Common myeloid progenitor, CD34-positive (primary cell): Measurements from ENCODE around the gene PPP4R3A.
A peak's percentile ranks its signal among the peaks of the same experiment; 100 is the strongest.
"Not testable (repeated sequence)": the region's sequence is repeated elsewhere in the genome, so short reads cannot be mapped to it uniquely, and the experiment has no call there.

Source experiments
- CTCF ChIA-PET: fragments of 350-600 bp; sonication (Branson Sonifier 250); formaldehyde crosslinking; loops from one replicate; lab custom pipeline; 2021; ENCODE audit warnings: antibody characterized with exemption; lab: Charles Lee
- POLR2A ChIA-PET: fragments of 350-600 bp; sonication (Branson Sonifier 250); formaldehyde crosslinking; loops from one replicate; lab custom pipeline; 2021; ENCODE audit warnings: antibody characterized with exemption; lab: Charles Lee
- DNase-seq, 3 donors: peaks; one replicate each; pipeline versions ENCODE4 v3.0.0 to v3.0.0-alpha.2; 2013
- H3K27ac ChIP-seq, 2 experiments: 1 replicate in 1 of 2; 2 replicates in 1 of 2; pipeline ENCODE4 v1.7.0; 2013; ENCODE audit warnings: inconsistent platforms in 2 of 2, low read length in 2 of 2, mild to moderate bottlenecking in 2 of 2, low read depth in 1 of 2, moderate library complexity in 1 of 2; ENCODE audit not compliant: severe bottlenecking in 2 of 2, insufficient read depth in 1 of 2, poor library complexity in 1 of 2
- H3K27me3 ChIP-seq, 5 experiments: replicated peaks in 2 of 5; 1 replicate in 3 of 5; 2 replicates in 2 of 5; pipeline versions ENCODE4 v1.6.1 to v1.7.0; 2013; ENCODE audit warnings: low read length in 4 of 5, mild to moderate bottlenecking in 2 of 5, moderate library complexity in 2 of 5, inconsistent platforms in 1 of 5; ENCODE audit not compliant: insufficient read depth in 5 of 5, control insufficient read depth in 4 of 5
- H3K36me3 ChIP-seq, 4 experiments: 1 replicate in 2 of 4; 2 replicates in 2 of 4; pipeline versions ENCODE4 v1.6.1 to v1.7.0; 2013; ENCODE audit warnings: low read length in 3 of 4, control low read depth in 1 of 4, mild to moderate bottlenecking in 1 of 4; ENCODE audit not compliant: control insufficient read depth in 4 of 4, insufficient read depth in 4 of 4
- H3K4me1 ChIP-seq, 4 experiments: 1 replicate in 3 of 4; 2 replicates in 1 of 4; pipeline versions ENCODE4 v1.6.1 to v1.7.1; 2013; ENCODE audit warnings: low read length in 3 of 4, mild to moderate bottlenecking in 3 of 4, control low read depth in 1 of 4, inconsistent platforms in 1 of 4, moderate library complexity in 1 of 4; ENCODE audit not compliant: control insufficient read depth in 4 of 4, insufficient read depth in 4 of 4; ENCODE audit errors: control extremely low read depth in 1 of 4
- H3K4me3 ChIP-seq, 7 experiments: 1 replicate in 4 of 7; 2 replicates in 3 of 7; pipeline versions ENCODE4 v1.5.1 to v1.7.0; 2013; ENCODE audit warnings: mild to moderate bottlenecking in 7 of 7, low read length in 6 of 7, moderate library complexity in 6 of 7, inconsistent platforms in 2 of 7, low read depth in 2 of 7, control low read depth in 1 of 7; ENCODE audit not compliant: insufficient read depth in 4 of 7, control insufficient read depth in 1 of 7; ENCODE audit errors: extremely low read depth in 1 of 7
- H3K9me3 ChIP-seq, 5 experiments: 1 replicate in 4 of 5; 2 replicates in 1 of 5; pipeline versions ENCODE4 v1.6.1 to v1.7.1; 2013; ENCODE audit warnings: low read length in 4 of 5, mild to moderate bottlenecking in 2 of 5, inconsistent platforms in 1 of 5, low read depth in 1 of 5, moderate library complexity in 1 of 5; ENCODE audit not compliant: control insufficient read depth in 4 of 5, insufficient read depth in 2 of 5; ENCODE audit errors: control extremely low read depth in 1 of 5
- WGBS: methylation state at CpG from one replicate; pipeline ENCODE4 v1.1.5; 2013; ENCODE audit not compliant: insufficient coverage; 5-methylcytosine and 5-hydroxymethylcytosine counted together

PPP4R3A gene

DNA sequence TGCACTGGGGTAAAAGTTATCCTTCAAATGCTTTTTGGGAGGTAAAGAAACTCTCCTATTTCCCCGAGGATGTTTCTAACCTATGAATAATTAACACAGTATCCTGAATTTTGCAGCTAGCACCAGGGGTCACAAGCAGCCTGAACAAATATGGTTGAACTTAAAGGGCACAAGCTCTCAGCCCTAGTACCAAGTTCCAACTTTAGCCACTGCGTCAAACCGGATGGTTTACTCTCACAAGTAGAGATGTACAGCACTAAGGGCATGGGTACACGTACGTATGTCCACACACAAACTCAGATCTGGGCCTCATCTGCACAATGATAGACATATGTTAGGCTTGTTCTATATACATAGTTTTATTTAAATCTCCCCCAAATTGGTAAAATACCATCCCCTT lies 97.2 kb downstream of the PPP4R3A start:
- POLR2A ChIA-PET: no interaction called here
- CTCF ChIA-PET: interaction anchor here (1.0 to 17.7 kb wide), 3 partner anchors 12 to 91 kb away, joined by 3 to 268 read pairs (median 3); no protein-coding TSS in a partner anchor
- DNase-seq: no peak
- no peaks in the 10 kb centered on the region for H3K27me3 ChIP-seq
- H3K4me1 ChIP-seq: peaks cover 10 to 60% (median 44%) of the 10 kb centered on the region in 4 experiments
- H3K27ac ChIP-seq: no peak overlapping the region
- no peak overlapping the region for H3K4me3 ChIP-seq
- H3K9me3 ChIP-seq: no peaks in the 10 kb centered on the region
- 100% methylated on average over 2 of the region's 5 CpGs for WGBS
- H3K36me3 ChIP-seq: peaks cover 4 to 45% (median 21%) of the 10 kb centered on the region in 4 experiments

DNA sequence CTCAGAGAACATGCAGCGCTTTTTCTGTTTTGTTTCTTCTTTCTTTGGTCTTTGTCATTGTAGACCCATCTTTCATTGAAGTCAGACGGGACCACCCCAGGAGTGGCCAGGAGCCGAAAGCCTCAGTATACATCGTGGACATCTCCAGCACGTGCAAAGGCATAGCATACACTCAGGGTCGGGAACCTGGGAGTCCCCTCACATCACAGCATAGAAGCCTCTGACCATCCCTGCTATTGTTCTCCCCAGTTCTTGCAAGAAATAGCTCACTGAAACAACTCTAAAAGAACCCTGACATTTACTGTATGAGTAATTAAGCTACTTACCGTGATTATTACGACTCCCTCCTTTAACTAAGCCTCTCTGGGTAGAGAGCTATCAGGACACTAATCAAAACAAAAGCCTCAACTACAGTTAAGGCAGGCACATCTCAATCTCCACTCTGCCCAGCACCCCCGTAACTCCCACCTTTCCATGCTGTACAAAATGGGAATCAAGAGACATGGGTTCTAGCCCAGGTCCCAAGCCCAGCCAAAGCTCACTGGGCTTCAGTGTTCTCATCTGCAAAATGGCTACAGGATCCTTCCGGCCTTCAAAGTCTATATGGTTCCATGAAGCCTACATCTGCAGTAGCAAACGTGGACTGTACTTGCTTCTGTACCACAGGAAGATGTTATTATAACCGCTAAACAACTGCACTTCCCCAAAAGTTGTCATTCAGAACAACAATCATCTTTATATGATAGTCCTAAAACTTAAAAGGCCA lies 99.2 kb downstream of the PPP4R3A start:
- Histone ChIP-seq H3K4me1 (peaks cover 10 to 50% (median 33%) of the 10 kb centered on the region in 4 experiments), H3K27me3 (no peaks in the 10 kb centered on the region), H3K36me3 (peaks cover 4 to 63% (median 36%) of the 10 kb centered on the region in 4 experiments), H3K9me3 (no peaks in the 10 kb centered on the region), H3K4me3 (peak overlapping the region in 2 of 7 experiments; percentile 2 to 48), H3K27ac (peak overlapping the region in 1 of 2 experiments; percentile 27)
- CTCF ChIA-PET: interaction anchor here (0.7 to 1.3 kb wide), 4 partner anchors 50 to 127 kb away, joined by 3 to 4 read pairs (median 4); no protein-coding TSS in a partner anchor
- peak in 2 of 3 donors; percentile 56 to 62 for DNase-seq
- POLR2A ChIA-PET: no interaction called here
- WGBS: 72% methylated on average over 10 of the region's 12 CpGs

DNA sequence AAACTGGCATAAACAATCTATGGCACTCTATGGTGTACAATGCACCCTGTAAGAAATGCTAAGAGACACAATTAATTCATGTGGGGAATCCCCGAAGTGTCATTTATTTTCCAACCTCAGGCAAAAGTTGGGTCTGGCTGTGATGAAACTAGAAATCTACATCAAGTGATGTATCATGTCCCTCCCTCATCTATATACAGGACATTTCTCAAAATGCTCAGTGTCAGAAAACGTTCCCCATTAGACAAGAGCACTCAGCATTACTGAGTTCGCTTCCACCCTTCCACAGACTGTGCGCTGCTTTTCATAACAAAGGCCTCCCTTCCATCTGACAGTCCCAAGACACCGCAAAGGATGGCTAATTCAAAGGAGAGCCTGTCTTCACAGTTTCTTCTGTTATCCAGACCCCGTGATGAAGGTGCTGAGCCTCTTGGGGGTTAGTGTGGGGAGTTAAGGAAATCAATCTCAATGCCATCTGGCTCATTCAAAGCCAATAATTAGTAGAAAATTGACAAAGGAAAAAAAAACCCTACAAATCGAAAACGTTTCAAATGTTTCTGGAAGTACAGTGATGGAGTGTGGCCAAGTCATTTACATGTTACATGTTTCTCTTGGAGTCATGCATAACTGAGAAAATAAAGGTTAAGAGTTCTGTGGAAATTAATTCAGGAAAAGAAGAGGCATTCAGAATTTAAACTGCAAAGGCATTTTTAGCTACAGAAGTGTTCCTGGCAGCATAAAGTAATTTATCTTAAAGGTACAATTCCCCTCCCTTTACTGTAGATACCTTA lies 100.0 kb downstream of the PPP4R3A start:
- no peak overlapping the region for H3K4me3 ChIP-seq
- ChIA-PET CTCF (interaction anchor here (1.2 to 1.3 kb wide), 3 partner anchors 85 to 126 kb away, joined by 3 to 4 read pairs (median 4); no protein-coding TSS in a partner anchor), POLR2A (no interaction called here)
- H3K36me3 ChIP-seq: peaks cover 4 to 66% (median 44%) of the 10 kb centered on the region in 4 experiments
- H3K27ac ChIP-seq: peak overlapping the region in 1 of 2 experiments; percentile 27
- DNase-seq: no peak
- 89% methylated on average over 4 of the region's 8 CpGs for WGBS
- no peaks in the 10 kb centered on the region for H3K27me3 ChIP-seq
- no peaks in the 10 kb centered on the region for H3K9me3 ChIP-seq
- peaks cover 4 to 42% (median 26%) of the 10 kb centered on the region in 4 experiments for H3K4me1 ChIP-seq

DNA sequence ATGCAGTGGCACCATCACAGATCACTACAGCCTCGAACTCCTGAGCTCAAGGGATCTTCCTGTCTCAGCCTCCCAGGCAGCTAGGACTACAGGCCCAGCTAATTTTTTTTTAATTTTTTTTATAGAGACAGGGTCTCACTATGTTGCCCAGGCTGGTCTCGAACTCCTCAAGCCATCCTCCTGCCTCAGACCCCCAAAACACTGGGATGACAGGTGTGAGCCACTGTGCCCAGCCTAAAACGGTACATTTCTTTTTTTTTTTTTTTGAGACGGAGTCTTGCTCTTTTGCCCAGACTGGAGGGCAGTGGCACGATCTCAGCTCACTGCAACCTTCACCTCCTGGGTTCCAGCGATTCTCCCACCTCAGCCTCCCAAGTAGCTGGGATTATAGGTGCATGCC lies 100.9 kb downstream of the PPP4R3A start:
- H3K4me3 ChIP-seq, H3K27me3 ChIP-seq, DNase-seq, H3K27ac ChIP-seq, H3K9me3 ChIP-seq: not testable (repeated sequence)
- POLR2A ChIA-PET: interaction anchor here (0.6 kb wide), 2 partner anchors 9 to 315 kb away, joined by 3 to 4 read pairs; no protein-coding TSS in a partner anchor
- WGBS: 96% methylated on average over 4 of the region's 6 CpGs
- Histone ChIP-seq H3K36me3 (peaks cover 4 to 64% (median 41%) of the 10 kb centered on the region in 4 experiments), H3K4me1 (peaks cover 0 to 36% (median 19%) of the 10 kb centered on the region in 4 experiments)
- CTCF ChIA-PET: interaction anchor here (0.9 to 1.1 kb wide), 2 partner anchors 9 to 37 kb away, joined by 3 read pairs; no protein-coding TSS in a partner anchor
